HepG2 (cell line): ENCODE measurements around the gene DCC. TPM values are rescaled to one million over a fixed set of nuclear protein-coding genes. Genes with fewer than 3 reads are reported as not detected.

Source experiments
- ATAC-seq: fragments of 200-7000 bp; cut with Tn5 transposase; 3 replicates; pipeline ENCODE4 v1.9.1; 2020; ENCODE audit warnings: mild to moderate bottlenecking, moderate library complexity
- BruUV-seq: library from RNA; stranded (reverse); fragments of 400-500 nt; replicated peaks from 2 replicates; lab custom pipeline; 2021; lab: Mats Ljungman, UMichigan
- CTCF ChIA-PET: fragments of 300-600 bp; formaldehyde crosslinking; extraction: SDS; loops from one replicate; lab custom pipeline; 2021; ENCODE audit warnings: low total read pairs, inconsistent platforms, low intra/inter-chr PET ratio; lab: Yijun Ruan, JAX
- POLR2A ChIA-PET: fragments of 350-600 bp; sonication (Branson Sonifier 250); formaldehyde crosslinking; loops from one replicate; lab custom pipeline; 2020; ENCODE audit warnings: antibody characterized with exemption, inconsistent platforms; lab: Yijun Ruan, JAX
- DNase-seq: peaks from one replicate; pipeline ENCODE4 v3.0.0-alpha.2; 2015; ENCODE audit warnings: low spot score
- FAIRE-seq: peaks from 3 replicates; lab custom pipeline; 2011; peaks lifted over from hg19 to GRCh38; lab: Jason Lieb, UNC
- H2AFZ ChIP-seq: one replicate; pipeline ENCODE4 v1.6.1; 2011; ENCODE audit warnings: low read length, inconsistent platforms
- H3K27ac ChIP-seq: fragments of 300-600 bp; 3 replicates; pipeline ENCODE4 v1.8.0; 2011; ENCODE audit warnings: mixed run types, mild to moderate bottlenecking, mixed read lengths, low read length, inconsistent platforms; ENCODE audit not compliant: insufficient read depth; ENCODE audit errors: extremely low read length
- H3K27me3 ChIP-seq, 2 experiments: fragments of 200-600 bp in 1 of 2; 2 replicates in 1 of 2; 3 replicates in 1 of 2; pipeline versions ENCODE4 v1.6.0 to v1.8.0; 2011; ENCODE audit warnings: low read length in 2 of 2, mild to moderate bottlenecking in 2 of 2, moderate library complexity in 2 of 2, inconsistent platforms in 1 of 2; ENCODE audit not compliant: insufficient read depth in 2 of 2, control insufficient read depth in 1 of 2
- H3K36me3 ChIP-seq, 2 experiments: fragments of 200-600 bp in 1 of 2; replicated peaks in 1 of 2; 2 replicates in 1 of 2; 3 replicates in 1 of 2; pipeline versions ENCODE4 v1.5.1 to v1.8.0; 2011; ENCODE audit warnings: low read length in 2 of 2, inconsistent platforms in 1 of 2; ENCODE audit not compliant: insufficient read depth in 2 of 2, control insufficient read depth in 1 of 2
- H3K4me1 ChIP-seq: 2 replicates; pipeline ENCODE4 v1.5.1; 2012; ENCODE audit warnings: low read length, inconsistent platforms; ENCODE audit not compliant: insufficient read depth
- H3K4me2 ChIP-seq: 2 replicates; pipeline ENCODE4 v1.6.0; 2011; ENCODE audit warnings: low read depth, low read length, inconsistent platforms
- H3K4me3 ChIP-seq, 3 experiments: fragments of 200-600 bp in 1 of 3; sonication (generic), shearing (Covaris generic) in 1 of 3; replicated peaks in 1 of 3; 2 replicates each; pipeline ENCODE4 v1.5.1; 2011 to 2016; ENCODE audit warnings: low read length in 3 of 3, inconsistent platforms in 2 of 3, low read depth in 2 of 3, mild to moderate bottlenecking in 2 of 3, control low read depth in 1 of 3, mixed read lengths in 1 of 3; ENCODE audit not compliant: insufficient read depth in 1 of 3
- H3K79me2 ChIP-seq: one replicate; pipeline ENCODE4 v1.6.1; 2011; ENCODE audit warnings: low read length, inconsistent platforms; ENCODE audit not compliant: insufficient read depth
- H3K9ac ChIP-seq: 2 replicates; pipeline ENCODE4 v1.6.0; 2011; ENCODE audit warnings: mild to moderate bottlenecking, low read depth, low read length, inconsistent platforms; ENCODE audit not compliant: insufficient read depth
- H3K9me3 ChIP-seq: 2 replicates; pipeline ENCODE4 v1.5.1; 2012; ENCODE audit warnings: mild to moderate bottlenecking, low read length
- H4K20me1 ChIP-seq: 2 replicates; pipeline ENCODE4 v1.6.0; 2011; ENCODE audit warnings: inconsistent platforms, mild to moderate bottlenecking, low read length, moderate library complexity; ENCODE audit not compliant: insufficient read depth
- BHLHE40 ChIP-seq: IDR thresholded peaks from 2 replicates; pipeline ENCODE4 v1.6.1; 2011; ENCODE audit warnings: low read length, improper control_type of control experiment
- CCAR2 ChIP-seq: fragments of 200-400 bp; formaldehyde crosslinking; optimal IDR thresholded peaks from 2 replicates; pipeline ENCODE3; 2018; ENCODE audit warnings: low read depth, mild to moderate bottlenecking, low read length, moderate library complexity
- EEA1 ChIP-seq: sonication (generic); formaldehyde crosslinking; IDR thresholded peaks from 2 replicates; pipeline ENCODE4 v1.5.1; 2020; ENCODE audit warnings: mild to moderate bottlenecking, missing genetic modification reagents, borderline replicate concordance
- GABPA ChIP-seq, 2 experiments: IDR thresholded peaks; 2 replicates each; pipeline ENCODE4 v1.6.1; 2011 to 2016; ENCODE audit warnings: low read depth in 2 of 2, low read length in 1 of 2, missing biosample characterization in 1 of 2, missing genetic modification characterization in 1 of 2
- GFI1 ChIP-seq: sonication (generic); formaldehyde crosslinking; IDR thresholded peaks from 2 replicates; pipeline ENCODE4 v1.5.0; 2020; ENCODE audit warnings: missing genetic modification reagents, mild to moderate bottlenecking, borderline replicate concordance
- POLR2AphosphoS5 ChIP-seq: IDR thresholded peaks from 2 replicates; pipeline ENCODE4 v1.6.1; 2012; ENCODE audit warnings: low read depth, low read length
- SMARCE1 ChIP-seq: fragments of 450-650 bp; IDR thresholded peaks from 2 replicates; pipeline ENCODE4 v1.6.1; 2017; ENCODE audit warnings: borderline replicate concordance
- ZNF124 ChIP-seq: sonication (generic); formaldehyde crosslinking; IDR thresholded peaks from 2 replicates; pipeline ENCODE4 v1.4.0; 2020; ENCODE audit warnings: missing genetic modification reagents
- ZNF383 ChIP-seq: sonication (generic); formaldehyde crosslinking; IDR thresholded peaks from 2 replicates; pipeline ENCODE4 v1.4.0; 2020; ENCODE audit warnings: missing genetic modification reagents, mild to moderate bottlenecking, borderline replicate concordance
- ZNF510 ChIP-seq: sonication (generic); formaldehyde crosslinking; IDR thresholded peaks from 2 replicates; pipeline ENCODE4 v1.4.0; 2020; ENCODE audit warnings: low read depth, mild to moderate bottlenecking, missing genetic modification reagents
- ZNF564 ChIP-seq: sonication (generic); formaldehyde crosslinking; IDR thresholded peaks from 2 replicates; pipeline ENCODE4 v1.8.1; 2023; ENCODE audit warnings: mild to moderate bottlenecking, missing genetic modification reagents
- ZNF614 ChIP-seq: IDR thresholded peaks from 2 replicates; pipeline ENCODE4 v1.6.1; 2018; ENCODE audit warnings: missing biosample characterization, missing genetic modification reagents, inconsistent platforms, borderline replicate concordance
- WGBS: methylation state at CpG from one replicate; pipeline ENCODE4 v1.1.6; 2017; ENCODE audit warnings: low lambda C conversion rate; 5-methylcytosine and 5-hydroxymethylcytosine counted together
- in situ Hi-C: cut with HindIII; loops from 2 replicates; pipeline ENCODE4 v1.10.0; 2017; ENCODE audit warnings: low pct_unique_long_range_greater_than_20kb; ENCODE audit not compliant: extremely low pct_ligation_motif_present
- intact Hi-C: fragments of 100-400 bp; cut with micrococcal nuclease; formaldehyde crosslinking; loops from one replicate; pipeline ENCODE4 v1.10.0; 2022; ENCODE audit not compliant: unreplicated experiment
- polyA plus RNA-seq, 8 experiments: library from polyadenylated mRNA; depleted of rRNA in 3 of 8; stranded (reverse) in 7 of 8; unstranded in 1 of 8; fragments of >200 nt; fragmentation: Illumina TruSeq in 4 of 8; extraction: Trizol in 4 of 8; gene quantifications; 2 replicates each; pipeline versions ENCODE4 v1.2.1 to v1.2.3, GENCODE V29; 2011 to 2016; ENCODE audit warnings: low read depth in 4 of 8, missing spikeins in 1 of 8, mixed read lengths in 1 of 8; ENCODE audit not compliant: insufficient read depth in 1 of 8
- total RNA-seq, 5 experiments: library from RNA; depleted of rRNA; stranded (reverse); fragments of >200 nt; fragmentation: Illumina TruSeq; extraction: Trizol; gene quantifications; 2 replicates each; pipeline ENCODE4 v1.2.3, GENCODE V29; 2016; ENCODE audit warnings: low read depth in 1 of 5
- TF ChIP-seq, protein P1 (sequence below): sonication (generic); formaldehyde crosslinking; IDR thresholded peaks from 2 replicates; pipeline ENCODE4 v1.9.0; 2021; ENCODE audit warnings: missing genetic modification reagents, mild to moderate bottlenecking, borderline replicate concordance
- TF ChIP-seq, protein P2 (sequence below): sonication (generic); formaldehyde crosslinking; conservative IDR thresholded peaks from 2 replicates; pipeline ENCODE4 v1.8.0; 2022; ENCODE audit warnings: missing genetic modification reagents

Gene DCC
- total and polyA plus RNA-seq, 2 of the 13 experiments (the other 11 are each of a cell fraction or from before 2014, with no cell fraction given), result not detected

DNA sequence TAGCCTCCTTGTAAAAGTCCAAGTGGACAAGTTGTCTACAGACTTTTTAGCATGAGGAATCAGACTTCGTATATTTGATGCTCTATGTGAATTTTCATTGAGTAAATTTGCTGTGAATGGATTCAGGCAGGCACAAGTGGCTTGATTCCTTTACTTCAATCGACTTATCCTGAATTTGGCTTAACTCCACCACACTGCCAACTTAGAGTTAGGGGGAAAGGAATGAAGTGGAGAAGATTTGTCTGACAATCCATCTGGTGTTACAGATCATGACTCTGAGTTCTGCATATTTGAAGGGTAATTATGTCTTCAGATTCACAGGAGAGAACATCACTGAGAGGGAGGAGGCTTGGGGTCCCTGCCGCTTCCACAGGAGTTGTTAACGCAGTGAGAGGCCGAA lies 829.3 kb downstream of the DCC start:
- CTCF ChIA-PET, result no interaction called here
- H3K27ac ChIP-seq, result no peak overlapping the region
- no peak overlapping the region for H2AFZ ChIP-seq
- POLR2A ChIA-PET, result no interaction called here
- H4K20me1 ChIP-seq, result no peaks in the 10 kb centered on the region
- no peak for FAIRE-seq
- TF ChIP-seq ZNF124 (CRISPR knock-in tag) (no peak), BHLHE40 (no peak), EEA1 (no peak), SMARCE1 (no peak), CCAR2 (no peak), ZNF614 (no peak), ZNF564 (CRISPR knock-in tag) (no peak), GABPA (IDR thresholded peaks at IDR 0.05; ENCODE audit: low read depth, low read length) (no peak), GABPA (CRISPR knock-in tag; IDR thresholded peaks at IDR 0.05; ENCODE audit: low read depth) (no peak), GFI1 (CRISPR knock-in tag) (no peak), ZNF510 (CRISPR knock-in tag) (no peak), POLR2AphosphoS5 (no peak), ZNF383 (CRISPR knock-in tag) (no peak)
- TF ChIP-seq, protein P1, sequence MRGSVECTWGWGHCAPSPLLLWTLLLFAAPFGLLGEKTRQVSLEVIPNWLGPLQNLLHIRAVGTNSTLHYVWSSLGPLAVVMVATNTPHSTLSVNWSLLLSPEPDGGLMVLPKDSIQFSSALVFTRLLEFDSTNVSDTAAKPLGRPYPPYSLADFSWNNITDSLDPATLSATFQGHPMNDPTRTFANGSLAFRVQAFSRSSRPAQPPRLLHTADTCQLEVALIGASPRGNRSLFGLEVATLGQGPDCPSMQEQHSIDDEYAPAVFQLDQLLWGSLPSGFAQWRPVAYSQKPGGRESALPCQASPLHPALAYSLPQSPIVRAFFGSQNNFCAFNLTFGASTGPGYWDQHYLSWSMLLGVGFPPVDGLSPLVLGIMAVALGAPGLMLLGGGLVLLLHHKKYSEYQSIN (CRISPR knock-in tag), result no peak
- TF ChIP-seq, protein P2, sequence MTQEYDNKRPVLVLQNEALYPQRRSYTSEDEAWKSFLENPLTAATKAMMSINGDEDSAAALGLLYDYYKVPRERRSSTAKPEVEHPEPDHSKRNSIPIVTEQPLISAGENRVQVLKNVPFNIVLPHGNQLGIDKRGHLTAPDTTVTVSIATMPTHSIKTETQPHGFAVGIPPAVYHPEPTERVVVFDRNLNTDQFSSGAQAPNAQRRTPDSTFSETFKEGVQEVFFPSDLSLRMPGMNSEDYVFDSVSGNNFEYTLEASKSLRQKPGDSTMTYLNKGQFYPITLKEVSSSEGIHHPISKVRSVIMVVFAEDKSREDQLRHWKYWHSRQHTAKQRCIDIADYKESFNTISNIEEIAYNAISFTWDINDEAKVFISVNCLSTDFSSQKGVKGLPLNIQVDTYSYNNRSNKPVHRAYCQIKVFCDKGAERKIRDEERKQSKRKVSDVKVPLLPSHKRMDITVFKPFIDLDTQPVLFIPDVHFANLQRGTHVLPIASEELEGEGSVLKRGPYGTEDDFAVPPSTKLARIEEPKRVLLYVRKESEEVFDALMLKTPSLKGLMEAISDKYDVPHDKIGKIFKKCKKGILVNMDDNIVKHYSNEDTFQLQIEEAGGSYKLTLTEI (CRISPR knock-in tag), result no peak
- in situ Hi-C loops (no loop called here), intact Hi-C loops (no loop called here)
- DNase-seq, result no peak
- H3K4me3 ChIP-seq, result no peak overlapping the region
- peaks cover 19% of the 10 kb centered on the region; the same call in 1 of the 2 replicates for H3K9me3 ChIP-seq
- WGBS, result 17% methylated on average over 5 of the region's 5 CpGs
- H3K4me1 ChIP-seq, result no peaks in the 10 kb centered on the region
- no peak for ATAC-seq
- no peak overlapping the region for H3K4me2 ChIP-seq
- no peaks in the 10 kb centered on the region for H3K27me3 ChIP-seq
- H3K36me3 ChIP-seq, result no peaks in the 10 kb centered on the region
- no peaks in the 10 kb centered on the region for H3K79me2 ChIP-seq
- no TSS peak for BruUV-seq
- no peak overlapping the region for H3K9ac ChIP-seq
